GM12878 (cell line): ENCODE results near the gene SMIM7. TPM values are rescaled to one million over a fixed set of nuclear protein-coding genes. Genes with fewer than 3 reads are reported as not detected.

Experiments used
- ATAC-seq: fragments of 200-7000 bp; cut with Tn5 transposase; 3 replicates; pipeline ENCODE4 v1.9.1; 2020; ENCODE audit warnings: mild to moderate bottlenecking, moderate library complexity
- BruUV-seq: library from RNA; stranded (reverse); fragments of 400-500 nt; replicated peaks from 2 replicates; lab custom pipeline; 2021; lab: Mats Ljungman, UMichigan
- CTCF ChIA-PET: fragments of 300-600 bp; sonication (Branson Sonifier 250); formaldehyde crosslinking; extraction: SDS; loops from one replicate; lab custom pipeline; 2021; ENCODE audit warnings: inconsistent platforms; lab: Yijun Ruan, JAX
- POLR2A ChIA-PET: fragments of 350-600 bp; formaldehyde crosslinking; extraction: SDS; loops from one replicate; lab custom pipeline; 2021; ENCODE audit warnings: inconsistent platforms; lab: Charles Lee
- RAD21 ChIA-PET: fragments of 300-600 bp; sonication (Branson Sonifier 250); formaldehyde crosslinking; loops from one replicate; lab custom pipeline; 2023; ENCODE audit warnings: antibody characterized with exemption; ENCODE audit not compliant: unreplicated experiment; lab: Charles Lee
- SMC1A ChIA-PET: fragments of 300-600 bp; sonication (Branson Sonifier 250); formaldehyde crosslinking; loops from one replicate; lab custom pipeline; 2023; ENCODE audit not compliant: unreplicated experiment, uncharacterized antibody; lab: Charles Lee
- DNase-seq: peaks from one replicate; pipeline ENCODE4 v3.0.0-alpha.2; 2011; ENCODE audit warnings: low read depth, low spot score
- FAIRE-seq: peaks from 3 replicates; lab custom pipeline; 2011; peaks lifted over from hg19 to GRCh38; lab: Jason Lieb, UNC
- H2AFZ ChIP-seq: 2 replicates; pipeline ENCODE4 v1.6.0; 2011; ENCODE audit warnings: low read depth, low read length, control low read depth; ENCODE audit not compliant: control insufficient read depth
- H3K27ac ChIP-seq: 2 replicates; pipeline ENCODE4 v1.5.1; 2011; ENCODE audit warnings: control low read depth; ENCODE audit not compliant: control insufficient read depth, insufficient read depth
- H3K27me3 ChIP-seq, 2 experiments: replicated peaks in 1 of 2; 2 replicates each; pipeline versions ENCODE4 v1.6.0 to v1.6.1; 2011; ENCODE audit warnings: low read length in 1 of 2; ENCODE audit not compliant: control insufficient read depth in 2 of 2, insufficient read depth in 2 of 2
- H3K36me3 ChIP-seq, 2 experiments: 2 replicates each; pipeline ENCODE4 v1.5.1; 2011; ENCODE audit warnings: low read length in 1 of 2; ENCODE audit not compliant: control insufficient read depth in 2 of 2, insufficient read depth in 2 of 2
- H3K4me1 ChIP-seq: 2 replicates; pipeline ENCODE4 v1.6.1; 2011; ENCODE audit warnings: mild to moderate bottlenecking, low read length, moderate library complexity, mixed read lengths; ENCODE audit not compliant: control insufficient read depth, insufficient read depth
- H3K4me2 ChIP-seq: 2 replicates; pipeline ENCODE4 v1.6.0; 2011; ENCODE audit warnings: control low read depth; ENCODE audit not compliant: control insufficient read depth, insufficient read depth
- H3K4me3 ChIP-seq: fragments of 200-600 bp; sonication (generic); 2 replicates; pipeline ENCODE4 v1.5.1; 2016
- H3K79me2 ChIP-seq: 2 replicates; pipeline ENCODE4 v1.6.0; 2011; ENCODE audit warnings: low read length; ENCODE audit not compliant: control insufficient read depth, insufficient read depth
- H3K9ac ChIP-seq: 2 replicates; pipeline ENCODE4 v1.8.0; 2011; ENCODE audit warnings: low read length, control low read depth, mixed read lengths; ENCODE audit not compliant: control insufficient read depth, insufficient read depth
- H3K9me3 ChIP-seq: replicated peaks from 3 replicates; pipeline ENCODE4 v1.5.1; 2011; ENCODE audit warnings: mild to moderate bottlenecking, low read length; ENCODE audit not compliant: control insufficient read depth, insufficient read depth
- H4K20me1 ChIP-seq: 2 replicates; pipeline ENCODE4 v1.6.0; 2011; ENCODE audit not compliant: control insufficient read depth, insufficient read depth
- BHLHE40 ChIP-seq, 2 experiments: fragments of 450-650 bp in 1 of 2; IDR thresholded peaks; 2 replicates each; pipeline ENCODE4 v1.6.1; 2011 to 2017; ENCODE audit warnings: low read depth in 2 of 2, borderline replicate concordance in 1 of 2, improper control_type of control experiment in 1 of 2, low read length in 1 of 2, mild to moderate bottlenecking in 1 of 2
- CBX3 ChIP-seq: fragments of 200-600 bp; sonication (generic); IDR thresholded peaks from 2 replicates; pipeline ENCODE4 v1.6.1; 2016; ENCODE audit warnings: low read depth, borderline replicate concordance
- HDAC2 ChIP-seq: fragments of 200-600 bp; sonication (generic); IDR thresholded peaks from 2 replicates; pipeline ENCODE4 v1.6.1; 2017
- MXI1 ChIP-seq: fragments of 150-350 bp; IDR thresholded peaks from 2 replicates; pipeline ENCODE4 v1.6.1; 2011; ENCODE audit warnings: low read depth, mild to moderate bottlenecking, inconsistent platforms, low read length, improper control_type of control experiment
- NBN ChIP-seq: fragments of 450-650 bp; IDR thresholded peaks from 2 replicates; pipeline ENCODE4 v1.6.1; 2016
- NFYA ChIP-seq: IDR thresholded peaks from 2 replicates; pipeline ENCODE4 v1.6.1; 2011; ENCODE audit warnings: low read depth, mild to moderate bottlenecking, low read length, improper control_type of control experiment, borderline replicate concordance
- NFYB ChIP-seq: IDR thresholded peaks from 2 replicates; pipeline ENCODE4 v1.6.1; 2011; ENCODE audit warnings: low read depth, mild to moderate bottlenecking, low read length, improper control_type of control experiment, moderate library complexity; ENCODE audit not compliant: insufficient read depth
- POLR2AphosphoS5 ChIP-seq: IDR thresholded peaks from 2 replicates; pipeline ENCODE4 v1.6.1; 2011; ENCODE audit warnings: mild to moderate bottlenecking, low read length, inconsistent platforms
- RAD21 ChIP-seq: IDR thresholded peaks from 2 replicates; pipeline ENCODE4 v1.6.1; 2011; ENCODE audit warnings: mild to moderate bottlenecking, low read depth, low read length, moderate library complexity; ENCODE audit not compliant: insufficient read depth
- RELA ChIP-seq: fragments of 450-650 bp; IDR thresholded peaks from 2 replicates; pipeline ENCODE4 v1.8.0; 2014; ENCODE audit warnings: borderline replicate concordance; ENCODE audit not compliant: partially characterized antibody
- SMAD1 ChIP-seq: fragments of 450-650 bp; IDR thresholded peaks from 2 replicates; pipeline ENCODE4 v1.6.1; 2018; ENCODE audit warnings: mild to moderate bottlenecking, low read depth; ENCODE audit not compliant: partially characterized antibody
- WGBS: methylation state at CpG from one replicate; pipeline ENCODE4 v1.1.6; 2016; ENCODE audit warnings: low lambda C conversion rate; ENCODE audit not compliant: insufficient replicate concordance, insufficient coverage; ENCODE audit errors: missing lambda C conversion rate; 5-methylcytosine and 5-hydroxymethylcytosine counted together
- in situ Hi-C: fragments of 300-500 bp; cut with MboI; formaldehyde crosslinking; loops from 9 replicates; pipeline ENCODE4 v1.14.3; 2018; ENCODE audit warnings: mixed read lengths
- intact Hi-C: fragments of 100-400 bp; cut with micrococcal nuclease; formaldehyde crosslinking; loops from one replicate; pipeline ENCODE4 v1.14.2; 2022; ENCODE audit not compliant: unreplicated experiment
- polyA plus RNA-seq, 11 experiments: library from polyadenylated mRNA; depleted of rRNA in 4 of 11; unstranded in 6 of 11; stranded (reverse) in 5 of 11; fragments of >200 nt; fragmentation: Nextera tagmentation in 4 of 11; fragmentation: Illumina TruSeq in 1 of 11; extraction: Ambion mirVana in 4 of 11; extraction: Trizol in 1 of 11; gene quantifications; 1 replicate in 1 of 11; 2 replicates in 10 of 11; pipeline versions ENCODE4 v1.2.1 to v1.2.3, GENCODE V29; 2011 to 2016; ENCODE audit warnings: inconsistent platforms in 2 of 11, missing spikeins in 2 of 11, low read depth in 1 of 11
- total RNA-seq, 4 experiments: library from RNA; depleted of rRNA in 3 of 4; stranded (reverse); fragments of >200 nt in 3 of 4; fragmentation: Illumina TruSeq in 1 of 4; extraction: Trizol in 1 of 4; gene quantifications; 2 replicates each; pipeline versions ENCODE4 v1.2.1 to v1.2.3, GENCODE V29; 2013 to 2021
- TF ChIP-seq, protein P1 (sequence below): fragments of 450-650 bp; IDR thresholded peaks from 2 replicates; pipeline ENCODE4 v1.6.1; 2017; ENCODE audit warnings: low read depth, mild to moderate bottlenecking, moderate library complexity
- TF ChIP-seq, protein P2 (sequence below): fragments of 450-650 bp; IDR thresholded peaks from 2 replicates; pipeline ENCODE4 v1.6.1; 2017; ENCODE audit warnings: mild to moderate bottlenecking, low read depth, inconsistent platforms; ENCODE audit not compliant: poor library complexity, severe bottlenecking
- TF ChIP-seq, protein P3 (sequence below): fragments of 450-650 bp; IDR thresholded peaks from 2 replicates; pipeline ENCODE4 v1.6.1; 2016; ENCODE audit warnings: mild to moderate bottlenecking
- TF ChIP-seq, protein P4 (sequence below), 3 experiments: IDR thresholded peaks in 2 of 3; conservative IDR thresholded peaks in 1 of 3; 2 replicates each; pipeline ENCODE4 v1.5.1; 2011; ENCODE audit warnings: low read depth in 3 of 3, low read length in 3 of 3, mild to moderate bottlenecking in 3 of 3, control low read depth in 2 of 3, moderate library complexity in 2 of 3, inconsistent platforms in 1 of 3, mixed read lengths in 1 of 3; ENCODE audit not compliant: control insufficient read depth in 2 of 3, insufficient read depth in 1 of 3; ENCODE audit errors: extremely low read depth in 1 of 3

SMIM7 gene
- total and polyA plus RNA-seq, 10 of the 15 experiments (the other 5 are each of a cell fraction or from before 2014, with no cell fraction given) = 45.7 to 170 (median 70.8) TPM

DNA sequence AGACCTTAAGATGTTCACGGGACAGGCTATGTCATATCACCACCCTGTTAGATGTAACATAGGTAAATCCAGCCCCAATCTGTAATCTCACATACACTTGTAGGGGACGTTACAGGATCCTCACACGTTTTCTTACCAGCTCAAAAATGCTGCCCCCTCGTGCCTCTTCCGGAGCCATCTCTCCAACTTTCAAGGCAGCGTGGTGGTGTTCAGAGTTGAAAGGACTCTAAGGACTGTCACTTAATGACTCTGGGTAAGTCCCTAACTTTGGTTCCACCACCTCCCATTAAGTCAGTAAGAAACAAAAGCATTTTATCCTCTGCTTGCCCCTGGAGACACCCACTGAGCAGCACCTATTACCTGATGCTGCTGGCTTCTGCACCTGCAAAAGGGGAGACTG, 36.4 kb downstream of the SMIM7 start:
- ATAC-seq (peak; percentile 69), DNase-seq (peak; percentile 55), FAIRE-seq (no peak)
- ChIA-PET CTCF (interaction anchor here (0.7 to 9.0 kb wide), 8 partner anchors 9 to 179 kb away, joined by 3 to 83 read pairs (median 6); partner anchors contain the start of gene TMEM38A), RAD21 (interaction anchor here (0.8 to 9.0 kb wide), 7 partner anchors 14 to 80 kb away, joined by 3 to 169 read pairs (median 4); partner anchors contain the start of gene SLC35E1), SMC1A (interaction anchor here (1.1 to 10.1 kb wide), 7 partner anchors 10 to 79 kb away, joined by 3 to 164 read pairs (median 6); no protein-coding TSS in a partner anchor), POLR2A (interaction anchor here (1.5 to 10.3 kb wide), 5 partner anchors 11 to 79 kb away, joined by 4 to 220 read pairs (median 5); no protein-coding TSS in a partner anchor)
- Histone ChIP-seq H3K9me3 (no peaks in the 10 kb centered on the region), H3K4me2 (peak overlapping the region; percentile 34; the same call in 1 of the 2 replicates), H3K36me3 (peaks cover 4 to 18% of the 10 kb centered on the region in 2 experiments; a peak in 2 of 4 replicates), H3K4me3 (no peak overlapping the region), H3K79me2 (peaks cover 98% of the 10 kb centered on the region), H3K27ac (peak overlapping the region; percentile 10; the same call in 1 of the 2 replicates), H3K27me3 (no peaks in the 10 kb centered on the region), H3K4me1 (peaks cover 12% of the 10 kb centered on the region), H2AFZ (no peak overlapping the region), H3K9ac (no peak overlapping the region), H4K20me1 (peaks cover 4% of the 10 kb centered on the region; the same call in 1 of the 2 replicates)
- 27% methylated on average over 6 of the region's 6 CpGs for WGBS
- in situ Hi-C loops = no loop called here
- BruUV-seq = no TSS peak
- intact Hi-C loops = loop anchor here (5.0 kb wide), 1 partner anchor 81 kb away; the partner anchor contains the start of gene CHERP
- no peak for TF ChIP-seq NFYA
- peak; percentile 87 for TF ChIP-seq MXI1
- TF ChIP-seq RELA = peak; percentile 51
- TF ChIP-seq NBN = peak; percentile 67; the same call in 1 of the 2 replicates
- TF ChIP-seq, protein P1, sequence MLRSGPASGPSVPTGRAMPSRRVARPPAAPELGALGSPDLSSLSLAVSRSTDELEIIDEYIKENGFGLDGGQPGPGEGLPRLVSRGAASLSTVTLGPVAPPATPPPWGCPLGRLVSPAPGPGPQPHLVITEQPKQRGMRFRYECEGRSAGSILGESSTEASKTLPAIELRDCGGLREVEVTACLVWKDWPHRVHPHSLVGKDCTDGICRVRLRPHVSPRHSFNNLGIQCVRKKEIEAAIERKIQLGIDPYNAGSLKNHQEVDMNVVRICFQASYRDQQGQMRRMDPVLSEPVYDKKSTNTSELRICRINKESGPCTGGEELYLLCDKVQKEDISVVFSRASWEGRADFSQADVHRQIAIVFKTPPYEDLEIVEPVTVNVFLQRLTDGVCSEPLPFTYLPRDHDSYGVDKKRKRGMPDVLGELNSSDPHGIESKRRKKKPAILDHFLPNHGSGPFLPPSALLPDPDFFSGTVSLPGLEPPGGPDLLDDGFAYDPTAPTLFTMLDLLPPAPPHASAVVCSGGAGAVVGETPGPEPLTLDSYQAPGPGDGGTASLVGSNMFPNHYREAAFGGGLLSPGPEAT = 0 out of 2 replicates have a peak, but pooled peaks have one; percentile 41
- TF ChIP-seq, protein P2, sequence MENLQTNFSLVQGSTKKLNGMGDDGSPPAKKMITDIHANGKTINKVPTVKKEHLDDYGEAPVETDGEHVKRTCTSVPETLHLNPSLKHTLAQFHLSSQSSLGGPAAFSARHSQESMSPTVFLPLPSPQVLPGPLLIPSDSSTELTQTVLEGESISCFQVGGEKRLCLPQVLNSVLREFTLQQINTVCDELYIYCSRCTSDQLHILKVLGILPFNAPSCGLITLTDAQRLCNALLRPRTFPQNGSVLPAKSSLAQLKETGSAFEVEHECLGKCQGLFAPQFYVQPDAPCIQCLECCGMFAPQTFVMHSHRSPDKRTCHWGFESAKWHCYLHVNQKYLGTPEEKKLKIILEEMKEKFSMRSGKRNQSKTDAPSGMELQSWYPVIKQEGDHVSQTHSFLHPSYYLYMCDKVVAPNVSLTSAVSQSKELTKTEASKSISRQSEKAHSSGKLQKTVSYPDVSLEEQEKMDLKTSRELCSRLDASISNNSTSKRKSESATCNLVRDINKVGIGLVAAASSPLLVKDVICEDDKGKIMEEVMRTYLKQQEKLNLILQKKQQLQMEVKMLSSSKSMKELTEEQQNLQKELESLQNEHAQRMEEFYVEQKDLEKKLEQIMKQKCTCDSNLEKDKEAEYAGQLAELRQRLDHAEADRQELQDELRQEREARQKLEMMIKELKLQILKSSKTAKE = no peak
- no peak for TF ChIP-seq NFYB
- peak; percentile 38 to 52; a peak in 3 of 4 replicates for TF ChIP-seq BHLHE40 (IDR thresholded peaks at IDR 0.05; ENCODE audit: borderline replicate concordance in 1 of 2, low read depth in 2 of 2, low read length in 1 of 2)
- TF ChIP-seq, protein P3, sequence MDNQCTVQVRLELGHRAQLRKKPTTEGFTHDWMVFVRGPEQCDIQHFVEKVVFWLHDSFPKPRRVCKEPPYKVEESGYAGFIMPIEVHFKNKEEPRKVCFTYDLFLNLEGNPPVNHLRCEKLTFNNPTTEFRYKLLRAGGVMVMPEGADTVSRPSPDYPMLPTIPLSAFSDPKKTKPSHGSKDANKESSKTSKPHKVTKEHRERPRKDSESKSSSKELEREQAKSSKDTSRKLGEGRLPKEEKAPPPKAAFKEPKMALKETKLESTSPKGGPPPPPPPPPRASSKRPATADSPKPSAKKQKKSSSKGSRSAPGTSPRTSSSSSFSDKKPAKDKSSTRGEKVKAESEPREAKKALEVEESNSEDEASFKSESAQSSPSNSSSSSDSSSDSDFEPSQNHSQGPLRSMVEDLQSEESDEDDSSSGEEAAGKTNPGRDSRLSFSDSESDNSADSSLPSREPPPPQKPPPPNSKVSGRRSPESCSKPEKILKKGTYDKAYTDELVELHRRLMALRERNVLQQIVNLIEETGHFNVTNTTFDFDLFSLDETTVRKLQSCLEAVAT = 0 out of 2 replicates have a peak, but pooled peaks have one; percentile 18
- no peak for TF ChIP-seq POLR2AphosphoS5
- TF ChIP-seq, protein P4, sequence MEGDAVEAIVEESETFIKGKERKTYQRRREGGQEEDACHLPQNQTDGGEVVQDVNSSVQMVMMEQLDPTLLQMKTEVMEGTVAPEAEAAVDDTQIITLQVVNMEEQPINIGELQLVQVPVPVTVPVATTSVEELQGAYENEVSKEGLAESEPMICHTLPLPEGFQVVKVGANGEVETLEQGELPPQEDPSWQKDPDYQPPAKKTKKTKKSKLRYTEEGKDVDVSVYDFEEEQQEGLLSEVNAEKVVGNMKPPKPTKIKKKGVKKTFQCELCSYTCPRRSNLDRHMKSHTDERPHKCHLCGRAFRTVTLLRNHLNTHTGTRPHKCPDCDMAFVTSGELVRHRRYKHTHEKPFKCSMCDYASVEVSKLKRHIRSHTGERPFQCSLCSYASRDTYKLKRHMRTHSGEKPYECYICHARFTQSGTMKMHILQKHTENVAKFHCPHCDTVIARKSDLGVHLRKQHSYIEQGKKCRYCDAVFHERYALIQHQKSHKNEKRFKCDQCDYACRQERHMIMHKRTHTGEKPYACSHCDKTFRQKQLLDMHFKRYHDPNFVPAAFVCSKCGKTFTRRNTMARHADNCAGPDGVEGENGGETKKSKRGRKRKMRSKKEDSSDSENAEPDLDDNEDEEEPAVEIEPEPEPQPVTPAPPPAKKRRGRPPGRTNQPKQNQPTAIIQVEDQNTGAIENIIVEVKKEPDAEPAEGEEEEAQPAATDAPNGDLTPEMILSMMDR (IDR thresholded peaks at IDR 0.05 in 2 of 3, conservative IDR thresholded peaks at IDR 0.05 in 1 of 3; ENCODE audit: control insufficient read depth in 2 of 3, extremely low read depth in 1 of 3, insufficient read depth in 1 of 3, low read depth in 3 of 3, low read length in 3 of 3) = peak; percentile 32 to 53 (median 42); a peak in 3 of 6 replicates
- no peak for TF ChIP-seq CBX3
- no peak for TF ChIP-seq HDAC2
- peak; percentile 21; the same call in 1 of the 2 replicates for TF ChIP-seq RAD21
- TF ChIP-seq SMAD1 = no peak
